Fibroblast of lung (primary cell): ENCODE measurements around the gene SLC9A8.

Experiments used
- EZH2 ChIP-seq: IDR thresholded peaks from 2 replicates; pipeline ENCODE4 v1.5.1; 2012; ENCODE audit warnings: low read length, control low read depth, mild to moderate bottlenecking; ENCODE audit errors: missing control alignments
- TF ChIP-seq, protein P1 (sequence below), 2 donors: IDR thresholded peaks in 1 of 2; conservative IDR thresholded peaks in 1 of 2; 1 replicate in 1 of 2; 2 replicates in 1 of 2; pipeline ENCODE4 v1.5.1; 2011 to 2012; ENCODE audit warnings: low read length in 2 of 2, control low read depth in 1 of 2, inconsistent platforms in 1 of 2, low read depth in 1 of 2, mild to moderate bottlenecking in 1 of 2

GRCh38 chr20:49766979-49767521, 45.6 kb upstream of the SLC9A8 start:
- TF ChIP-seq, protein P1, sequence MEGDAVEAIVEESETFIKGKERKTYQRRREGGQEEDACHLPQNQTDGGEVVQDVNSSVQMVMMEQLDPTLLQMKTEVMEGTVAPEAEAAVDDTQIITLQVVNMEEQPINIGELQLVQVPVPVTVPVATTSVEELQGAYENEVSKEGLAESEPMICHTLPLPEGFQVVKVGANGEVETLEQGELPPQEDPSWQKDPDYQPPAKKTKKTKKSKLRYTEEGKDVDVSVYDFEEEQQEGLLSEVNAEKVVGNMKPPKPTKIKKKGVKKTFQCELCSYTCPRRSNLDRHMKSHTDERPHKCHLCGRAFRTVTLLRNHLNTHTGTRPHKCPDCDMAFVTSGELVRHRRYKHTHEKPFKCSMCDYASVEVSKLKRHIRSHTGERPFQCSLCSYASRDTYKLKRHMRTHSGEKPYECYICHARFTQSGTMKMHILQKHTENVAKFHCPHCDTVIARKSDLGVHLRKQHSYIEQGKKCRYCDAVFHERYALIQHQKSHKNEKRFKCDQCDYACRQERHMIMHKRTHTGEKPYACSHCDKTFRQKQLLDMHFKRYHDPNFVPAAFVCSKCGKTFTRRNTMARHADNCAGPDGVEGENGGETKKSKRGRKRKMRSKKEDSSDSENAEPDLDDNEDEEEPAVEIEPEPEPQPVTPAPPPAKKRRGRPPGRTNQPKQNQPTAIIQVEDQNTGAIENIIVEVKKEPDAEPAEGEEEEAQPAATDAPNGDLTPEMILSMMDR (conservative IDR thresholded peaks at IDR 0.05 in 1 of 2, IDR thresholded peaks at IDR 0.05 in 1 of 2; ENCODE audit: low read depth in 1 of 2, low read length in 2 of 2) = no peak
- no peak for TF ChIP-seq EZH2
